ENCODE measurements around the gene OPN1MW.
"Not testable (repeated sequence)": the region's sequence is repeated elsewhere in the genome, so short reads cannot be mapped to it uniquely, and the experiment has no call there.

OPN1MW gene

GRCh38 chrX:154182296-154182695, at the start of gene OPN1MW:
TSS of gene OPN1MW (plus strand) at chrX:154182596. CDS start at chrX:154182678, 82 bp downstream.
- not testable (repeated sequence) for FAIRE-seq

- FAIRE-seq: no peak
Measured at GRCh38 chrX:154135458-154136229, 46.8 kb upstream of the OPN1MW start.

GRCh38 chrX:154136627-154137161, 45.7 kb upstream of the OPN1MW start:
- FAIRE-seq: no peak

- FAIRE-seq: no peak
Measured at GRCh38 chrX:154138857-154139256, 43.5 kb upstream of the OPN1MW start.

- FAIRE-seq: no peak
Measured at GRCh38 chrX:154140206-154140605, 42.2 kb upstream of the OPN1MW start.

GRCh38 chrX:154140742-154141141, 41.7 kb upstream of the OPN1MW start:
- no peak for FAIRE-seq

- FAIRE-seq: no peak
Measured at GRCh38 chrX:154142386-154142785, 40.0 kb upstream of the OPN1MW start.

- FAIRE-seq: no peak
Measured at GRCh38 chrX:154142950-154143745, 39.2 kb upstream of the OPN1MW start.

- FAIRE-seq: not testable (repeated sequence)
Measured at GRCh38 chrX:154144010-154144409, 38.4 kb upstream of the OPN1MW start, which contains the start of gene OPN1LW. TSS of gene OPN1LW (plus strand) at chrX:154144243. CDS start at chrX:154144284, 41 bp downstream.

GRCh38 chrX:154151030-154151429, 31.4 kb upstream of the OPN1MW start:
- FAIRE-seq: not testable (repeated sequence)

- not testable (repeated sequence) for FAIRE-seq
Measured at GRCh38 chrX:154156221-154156620, 26.2 kb upstream of the OPN1MW start.

- FAIRE-seq: not testable (repeated sequence)
Measured at GRCh38 chrX:154157207-154157606, 25.2 kb upstream of the OPN1MW start.

- not testable (repeated sequence) for FAIRE-seq
Measured at GRCh38 chrX:154159345-154159744, 23.1 kb upstream of the OPN1MW start.

- FAIRE-seq: not testable (repeated sequence)
Measured at GRCh38 chrX:154164902-154165301, 17.5 kb upstream of the OPN1MW start.

GRCh38 chrX:154168384-154168783, 14.0 kb upstream of the OPN1MW start:
- not testable (repeated sequence) for FAIRE-seq

- FAIRE-seq: not testable (repeated sequence)
Measured at GRCh38 chrX:154172535-154172943, 9.9 kb upstream of the OPN1MW start.

GRCh38 chrX:154174356-154174755, 8.0 kb upstream of the OPN1MW start:
- not testable (repeated sequence) for FAIRE-seq

- not testable (repeated sequence) for FAIRE-seq
Measured at GRCh38 chrX:154183794-154184193, 1.4 kb downstream of the OPN1MW start.

GRCh38 chrX:154192846-154193245, 10.4 kb downstream of the OPN1MW start:
- not testable (repeated sequence) for FAIRE-seq

GRCh38 chrX:154194316-154194715, 11.9 kb downstream of the OPN1MW start:
- not testable (repeated sequence) for FAIRE-seq

- FAIRE-seq: not testable (repeated sequence)
Measured at GRCh38 chrX:154196466-154196865, 14.1 kb downstream of the OPN1MW start.

- not testable (repeated sequence) for FAIRE-seq
Measured at GRCh38 chrX:154209670-154210418, 27.4 kb downstream of the OPN1MW start.

GRCh38 chrX:154211057-154211456, 28.7 kb downstream of the OPN1MW start:
- not testable (repeated sequence) for FAIRE-seq
